ENCODE measurements around the gene LGI2.

LGI2 gene

DNA sequence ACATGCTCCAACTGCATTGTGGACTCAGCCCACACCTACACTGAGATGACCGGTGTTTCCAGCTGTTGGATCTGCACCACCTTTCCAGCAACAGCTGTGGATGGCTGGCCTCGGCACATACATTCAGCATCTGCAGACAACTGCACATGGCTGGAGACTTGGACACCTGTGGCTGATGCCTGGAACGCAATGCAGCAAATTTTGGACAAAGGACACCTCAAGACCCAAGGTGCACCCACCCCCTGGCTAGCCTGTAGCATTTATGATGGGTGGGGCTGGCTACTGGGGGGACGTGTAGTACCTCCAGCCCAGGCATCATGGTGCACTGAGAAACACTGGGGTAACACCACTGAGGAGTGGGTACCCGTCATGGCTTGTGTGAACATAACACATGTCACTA lies 60.6 kb downstream of the LGI2 start:
- H3K4me3 ChIP-seq (ENCODE audit: low read length) = no peak overlapping the region
- TF ChIP-seq, protein P1, sequence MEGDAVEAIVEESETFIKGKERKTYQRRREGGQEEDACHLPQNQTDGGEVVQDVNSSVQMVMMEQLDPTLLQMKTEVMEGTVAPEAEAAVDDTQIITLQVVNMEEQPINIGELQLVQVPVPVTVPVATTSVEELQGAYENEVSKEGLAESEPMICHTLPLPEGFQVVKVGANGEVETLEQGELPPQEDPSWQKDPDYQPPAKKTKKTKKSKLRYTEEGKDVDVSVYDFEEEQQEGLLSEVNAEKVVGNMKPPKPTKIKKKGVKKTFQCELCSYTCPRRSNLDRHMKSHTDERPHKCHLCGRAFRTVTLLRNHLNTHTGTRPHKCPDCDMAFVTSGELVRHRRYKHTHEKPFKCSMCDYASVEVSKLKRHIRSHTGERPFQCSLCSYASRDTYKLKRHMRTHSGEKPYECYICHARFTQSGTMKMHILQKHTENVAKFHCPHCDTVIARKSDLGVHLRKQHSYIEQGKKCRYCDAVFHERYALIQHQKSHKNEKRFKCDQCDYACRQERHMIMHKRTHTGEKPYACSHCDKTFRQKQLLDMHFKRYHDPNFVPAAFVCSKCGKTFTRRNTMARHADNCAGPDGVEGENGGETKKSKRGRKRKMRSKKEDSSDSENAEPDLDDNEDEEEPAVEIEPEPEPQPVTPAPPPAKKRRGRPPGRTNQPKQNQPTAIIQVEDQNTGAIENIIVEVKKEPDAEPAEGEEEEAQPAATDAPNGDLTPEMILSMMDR (IDR thresholded peaks at IDR 0.05; ENCODE audit: insufficient read depth, low read depth, low read length, missing control alignments) = no peak
- DNase-seq (ENCODE audit: low read depth) = no peak

DNA sequence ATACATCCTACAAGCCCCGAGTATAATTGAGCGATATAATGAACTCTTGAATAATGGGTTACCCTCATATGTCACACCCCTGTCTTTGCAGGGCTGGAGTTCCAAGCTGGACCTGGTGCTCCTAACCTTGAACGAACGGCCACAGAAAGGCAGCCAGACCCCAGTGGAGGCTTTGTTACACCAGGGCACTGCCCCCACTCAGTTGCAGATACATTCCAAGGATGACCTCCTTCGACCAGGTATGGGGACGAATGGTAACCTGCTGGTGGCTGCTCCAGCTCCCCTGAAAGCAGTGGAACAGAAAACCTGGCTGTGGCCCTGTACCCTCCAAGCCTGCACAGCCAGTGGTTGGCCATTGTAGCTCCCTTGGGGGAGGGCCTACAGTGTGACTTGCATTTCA lies 61.3 kb downstream of the LGI2 start:
- DNase-seq (ENCODE audit: low read depth) = no peak
- H3K4me3 ChIP-seq (ENCODE audit: low read length) = no peak overlapping the region
- TF ChIP-seq, protein P1 (IDR thresholded peaks at IDR 0.05; ENCODE audit: insufficient read depth, low read depth, low read length, missing control alignments) = no peak

DNA sequence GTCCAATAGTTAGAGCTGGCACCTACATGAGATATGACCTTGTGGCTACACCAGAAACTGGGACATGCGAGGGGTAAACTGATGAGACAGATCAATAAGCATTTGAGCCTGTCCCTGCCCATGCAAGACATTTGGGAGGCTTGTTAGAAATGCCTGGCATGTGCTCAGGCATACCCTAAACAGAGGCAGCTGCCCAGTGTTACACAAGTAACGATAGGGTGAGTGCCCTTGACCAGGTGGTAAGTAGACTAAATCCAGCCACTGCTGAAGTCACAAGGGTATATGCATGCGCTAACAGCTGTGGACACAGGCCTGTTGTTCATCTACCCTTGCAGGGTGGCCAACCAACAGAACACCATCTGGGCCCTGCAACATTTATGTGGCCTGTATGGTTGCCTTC lies 61.8 kb downstream of the LGI2 start:
- TF ChIP-seq, protein P1 (IDR thresholded peaks at IDR 0.05; ENCODE audit: insufficient read depth, low read depth, low read length, missing control alignments) = no peak
- no peak for DNase-seq (ENCODE audit: low read depth)
- no peak overlapping the region for H3K4me3 ChIP-seq (ENCODE audit: low read length)

DNA sequence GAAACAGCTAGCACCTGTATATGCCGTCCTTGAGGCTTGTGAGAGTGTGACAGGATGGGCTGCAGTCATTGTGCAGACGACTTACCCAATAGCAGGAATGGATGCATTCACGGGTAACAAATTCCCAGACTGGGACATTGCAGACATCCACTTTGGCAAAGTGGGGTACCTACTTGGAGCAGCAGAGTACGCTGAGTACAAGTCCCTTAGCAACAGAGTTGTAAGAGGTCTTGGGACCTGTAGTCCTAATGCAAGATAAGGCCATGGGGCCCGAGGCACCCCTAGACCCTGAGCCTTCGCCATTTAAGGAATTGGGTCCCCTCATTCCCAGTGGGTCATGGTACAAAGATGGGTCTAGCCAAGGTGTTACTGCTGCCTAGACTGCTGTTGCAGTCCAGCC lies 62.5 kb downstream of the LGI2 start:
- TF ChIP-seq, protein P1 (IDR thresholded peaks at IDR 0.05; ENCODE audit: insufficient read depth, low read depth, low read length, missing control alignments) = no peak
- no peak for DNase-seq (ENCODE audit: low read depth)
- no peak overlapping the region for H3K4me3 ChIP-seq (ENCODE audit: low read length)

DNA sequence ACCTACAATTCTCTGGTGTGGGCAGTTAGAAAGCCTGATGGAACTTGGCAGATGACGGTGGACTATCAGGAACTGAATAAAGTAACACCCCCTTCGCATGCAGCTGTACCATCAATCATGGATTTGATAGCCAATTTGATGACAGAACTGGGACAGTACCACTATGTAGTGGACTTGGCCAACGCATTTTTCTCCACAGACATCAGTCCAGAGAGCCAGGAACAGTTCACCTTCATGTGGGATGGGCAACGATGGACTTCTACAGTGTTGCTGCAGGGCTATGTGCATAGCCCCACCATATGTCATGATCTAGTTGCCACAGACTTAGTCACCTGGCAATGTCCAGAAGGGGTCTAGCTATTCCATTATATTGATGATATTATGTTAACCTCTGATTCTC lies 63.4 kb downstream of the LGI2 start:
- no peak for DNase-seq (ENCODE audit: low read depth)
- TF ChIP-seq, protein P1 (IDR thresholded peaks at IDR 0.05; ENCODE audit: insufficient read depth, low read depth, low read length, missing control alignments) = no peak
- no peak overlapping the region for H3K4me3 ChIP-seq (ENCODE audit: low read length)

DNA sequence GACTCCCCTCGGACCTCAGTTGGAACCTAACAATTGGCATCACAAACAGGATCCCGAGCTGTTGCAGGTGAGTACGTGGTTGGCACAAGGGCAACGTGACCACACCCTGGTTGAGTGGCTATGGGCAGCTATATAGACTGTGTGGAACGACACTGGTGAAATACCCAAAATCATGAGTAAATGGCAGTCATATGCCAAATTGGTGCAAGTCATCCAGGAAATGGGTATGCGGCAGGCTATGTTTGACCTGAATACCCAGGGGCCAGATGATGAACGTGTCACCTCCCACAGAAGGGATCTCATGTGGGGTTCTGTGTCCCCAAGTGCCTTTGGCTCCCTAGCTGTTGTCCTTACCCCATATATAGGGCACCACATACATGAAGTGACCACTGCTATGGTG lies 64.7 kb downstream of the LGI2 start:
- TF ChIP-seq, protein P1 (IDR thresholded peaks at IDR 0.05; ENCODE audit: insufficient read depth, low read depth, low read length, missing control alignments) = no peak
- DNase-seq (ENCODE audit: low read depth) = no peak
- no peak overlapping the region for H3K4me3 ChIP-seq (ENCODE audit: low read length)

DNA sequence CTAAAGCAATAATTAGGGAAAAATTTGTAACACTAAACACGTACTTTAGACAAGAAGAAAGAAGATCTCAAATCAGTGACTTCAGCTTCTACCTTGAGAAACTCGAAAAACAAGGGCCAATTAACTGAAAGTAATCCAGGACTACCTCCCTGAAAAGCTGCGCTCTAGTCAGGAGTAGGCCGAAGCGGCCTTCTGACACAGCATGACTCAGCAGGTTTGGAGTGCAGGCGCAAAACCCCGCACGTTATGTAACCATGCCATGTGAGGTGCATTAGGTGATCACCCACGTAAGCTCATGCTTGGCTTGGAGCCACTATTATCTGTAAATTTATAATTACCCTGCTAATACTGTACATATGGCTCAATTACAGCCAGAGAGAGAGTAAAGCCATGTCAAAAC lies 65.1 kb downstream of the LGI2 start:
- DNase-seq (ENCODE audit: low read depth) = peak; percentile 48
- TF ChIP-seq, protein P1 (IDR thresholded peaks at IDR 0.05; ENCODE audit: insufficient read depth, low read depth, low read length, missing control alignments) = no peak
- H3K4me3 ChIP-seq (ENCODE audit: low read length) = no peak overlapping the region

Measured in epithelial cell of esophagus (primary cell).